ENCODE data around the gene UBE2H. TPM values are rescaled to one million over a fixed set of nuclear protein-coding genes. Genes with fewer than 3 reads are reported as not detected.

The UBE2H gene
- total RNA-seq, 1 experiment from 2014 or later = 58.0 TPM

DNA sequence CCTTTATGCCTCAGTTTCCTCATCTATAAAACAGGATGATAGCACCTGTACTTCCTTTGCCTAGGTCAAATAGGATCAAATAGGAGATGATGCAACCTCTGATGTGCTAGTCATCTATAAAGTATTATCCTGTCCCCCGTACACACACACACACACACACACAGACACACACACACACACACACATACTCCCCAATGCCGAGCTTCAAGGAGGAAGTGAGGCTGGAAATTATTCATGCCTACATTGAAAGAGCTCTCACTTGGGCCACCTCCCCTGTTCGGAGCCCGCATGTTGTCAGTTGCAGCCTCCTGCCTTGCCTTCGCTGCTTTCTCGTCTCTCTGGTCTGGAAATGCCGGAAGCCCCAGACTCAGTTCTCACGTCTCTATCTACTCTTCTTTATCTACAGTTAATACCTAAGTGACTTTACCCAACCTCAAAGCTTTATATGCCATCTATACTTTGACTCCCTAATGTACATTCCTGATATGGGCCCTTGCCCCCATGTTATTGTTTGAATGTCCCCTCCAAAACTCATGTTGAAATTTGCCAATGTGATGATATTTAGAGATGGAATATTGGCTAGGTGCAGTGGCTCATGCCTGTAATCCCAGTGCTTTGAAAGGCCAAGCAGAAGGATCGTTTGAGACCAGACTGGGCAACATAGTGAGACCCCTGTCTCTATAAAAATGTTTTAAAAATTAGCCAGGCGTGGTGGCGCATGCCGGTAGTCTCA, 6.9 kb upstream of the UBE2H start:
- POLR2A ChIA-PET = interaction anchor here (0.6 kb wide), 1 partner anchor 23 kb away, joined by 30 read pairs; no protein-coding TSS in a partner anchor

GRCh38 chr7:129958643-129959470, 6.1 kb upstream of the UBE2H start:
- Histone ChIP-seq H3K36me3 (ENCODE audit: control insufficient read depth, insufficient read depth, low read length) (no peaks in the 10 kb centered on the region), H3K4me1 (ENCODE audit: control insufficient read depth, insufficient read depth, low read length) (peaks cover 6% of the 10 kb centered on the region; the same call in 1 of the 2 replicates), H3K27me3 (ENCODE audit: control insufficient read depth, insufficient read depth, low read length) (no peaks in the 10 kb centered on the region), H3K4me3 (ENCODE audit: low read depth in 2 of 2, low read length in 2 of 2) (no peak overlapping the region), H3K9me3 (ENCODE audit: control insufficient read depth, insufficient read depth, low read depth, low read length) (no peaks in the 10 kb centered on the region), H3K27ac (ENCODE audit: low read length) (no peak overlapping the region)
- DNase-seq (ENCODE audit: low read depth, low spot score) (no peak), ATAC-seq (peak; percentile 76)
- POLR2A ChIA-PET = no interaction called here
- in situ Hi-C loops (cut with HindIII; ENCODE audit: low pct_unique_long_range_greater_than_20kb, low sequenced_read_pairs) = no loop called here
- BruUV-seq (replicated peaks) = no TSS peak
- CTCF ChIA-PET = interaction anchor here (0.6 kb wide), 1 partner anchor 110 kb away, joined by 5 read pairs; no protein-coding TSS in a partner anchor
- intact Hi-C loops (cut with micrococcal nuclease; ENCODE audit: unreplicated experiment) = no loop called here
- no peak for TF ChIP-seq SIN3A (IDR thresholded peaks at IDR 0.05; ENCODE audit: borderline replicate concordance, insufficient read depth, low read depth, low read length)
- TF ChIP-seq, protein P1, sequence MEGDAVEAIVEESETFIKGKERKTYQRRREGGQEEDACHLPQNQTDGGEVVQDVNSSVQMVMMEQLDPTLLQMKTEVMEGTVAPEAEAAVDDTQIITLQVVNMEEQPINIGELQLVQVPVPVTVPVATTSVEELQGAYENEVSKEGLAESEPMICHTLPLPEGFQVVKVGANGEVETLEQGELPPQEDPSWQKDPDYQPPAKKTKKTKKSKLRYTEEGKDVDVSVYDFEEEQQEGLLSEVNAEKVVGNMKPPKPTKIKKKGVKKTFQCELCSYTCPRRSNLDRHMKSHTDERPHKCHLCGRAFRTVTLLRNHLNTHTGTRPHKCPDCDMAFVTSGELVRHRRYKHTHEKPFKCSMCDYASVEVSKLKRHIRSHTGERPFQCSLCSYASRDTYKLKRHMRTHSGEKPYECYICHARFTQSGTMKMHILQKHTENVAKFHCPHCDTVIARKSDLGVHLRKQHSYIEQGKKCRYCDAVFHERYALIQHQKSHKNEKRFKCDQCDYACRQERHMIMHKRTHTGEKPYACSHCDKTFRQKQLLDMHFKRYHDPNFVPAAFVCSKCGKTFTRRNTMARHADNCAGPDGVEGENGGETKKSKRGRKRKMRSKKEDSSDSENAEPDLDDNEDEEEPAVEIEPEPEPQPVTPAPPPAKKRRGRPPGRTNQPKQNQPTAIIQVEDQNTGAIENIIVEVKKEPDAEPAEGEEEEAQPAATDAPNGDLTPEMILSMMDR (IDR thresholded peaks at IDR 0.05) = no peak
- TF ChIP-seq REST (IDR thresholded peaks at IDR 0.05; ENCODE audit: insufficient read depth in 1 of 2, low read depth in 2 of 2, low read length in 1 of 2) = no peak
- no peak for TF ChIP-seq POLR2AphosphoS5 (IDR thresholded peaks at IDR 0.05; ENCODE audit: low read depth, low read length)

More for the DNA sequence above, 6.9 kb upstream of the UBE2H start:
- CTCF ChIA-PET = interaction anchor here (0.6 kb wide), 1 partner anchor 111 kb away, joined by 5 read pairs; no protein-coding TSS in a partner anchor
- ATAC-seq (no peak), DNase-seq (ENCODE audit: low read depth, low spot score) (no peak)
- Histone ChIP-seq H3K4me1 (ENCODE audit: control insufficient read depth, insufficient read depth, low read length) (peaks cover 6% of the 10 kb centered on the region; the same call in 1 of the 2 replicates), H3K36me3 (ENCODE audit: control insufficient read depth, insufficient read depth, low read length) (no peaks in the 10 kb centered on the region), H3K4me3 (ENCODE audit: low read depth in 2 of 2, low read length in 2 of 2) (no peak overlapping the region), H3K27me3 (ENCODE audit: control insufficient read depth, insufficient read depth, low read length) (no peaks in the 10 kb centered on the region), H3K9me3 (ENCODE audit: control insufficient read depth, insufficient read depth, low read depth, low read length) (no peaks in the 10 kb centered on the region), H3K27ac (ENCODE audit: low read length) (no peak overlapping the region)
- in situ Hi-C loops (cut with HindIII; ENCODE audit: low pct_unique_long_range_greater_than_20kb, low sequenced_read_pairs) = no loop called here
- intact Hi-C loops (cut with micrococcal nuclease; ENCODE audit: unreplicated experiment) = no loop called here
- TF ChIP-seq SIN3A (IDR thresholded peaks at IDR 0.05; ENCODE audit: borderline replicate concordance, insufficient read depth, low read depth, low read length) = no peak
- TF ChIP-seq REST (IDR thresholded peaks at IDR 0.05; ENCODE audit: insufficient read depth in 1 of 2, low read depth in 2 of 2, low read length in 1 of 2) = no peak
- TF ChIP-seq POLR2AphosphoS5 (IDR thresholded peaks at IDR 0.05; ENCODE audit: low read depth, low read length) = no peak
- TF ChIP-seq, protein P1 (IDR thresholded peaks at IDR 0.05) = no peak
- TF ChIP-seq TCF7L2 (IDR thresholded peaks at IDR 0.05; ENCODE audit: low read depth, low read length) = no peak
- no TSS peak for BruUV-seq (replicated peaks)

Measured in Panc1 (cell line).